IPS-11a (cell line): ENCODE results near the gene BCAS1.

ENCODE experiments used
- H3K4me3 ChIP-seq: one replicate; pipeline ENCODE4 v1.5.1; 2013; ENCODE audit warnings: low read depth, low read length, control low read depth

Gene BCAS1

GRCh38 chr20:53964501-53965253 is 105.7 kb downstream of the BCAS1 start:
- H3K4me3 ChIP-seq = no peak overlapping the region

GRCh38 chr20:53964067-53964466 is 106.3 kb downstream of the BCAS1 start:
- no peak overlapping the region for H3K4me3 ChIP-seq

- H3K4me3 ChIP-seq = no peak overlapping the region
Observed at GRCh38 chr20:53963635-53964034, 106.8 kb downstream of the BCAS1 start.

- H3K4me3 ChIP-seq = no peak overlapping the region
Observed at GRCh38 chr20:53962388-53962787, 108.0 kb downstream of the BCAS1 start.

GRCh38 chr20:53961527-53961926 is 108.9 kb downstream of the BCAS1 start:
- no peak overlapping the region for H3K4me3 ChIP-seq

- no peak overlapping the region for H3K4me3 ChIP-seq
Observed at GRCh38 chr20:53960579-53961272, 109.7 kb downstream of the BCAS1 start.

GRCh38 chr20:53959911-53960578 is 110.3 kb downstream of the BCAS1 start:
- no peak overlapping the region for H3K4me3 ChIP-seq

GRCh38 chr20:53958260-53958659 is 112.1 kb downstream of the BCAS1 start:
- no peak overlapping the region for H3K4me3 ChIP-seq

- no peak overlapping the region for H3K4me3 ChIP-seq
Observed at GRCh38 chr20:53957451-53958172, 112.8 kb downstream of the BCAS1 start.

- no peak overlapping the region for H3K4me3 ChIP-seq
Observed at GRCh38 chr20:53956013-53956715, 114.2 kb downstream of the BCAS1 start.

GRCh38 chr20:53954723-53955658 is 115.4 kb downstream of the BCAS1 start:
- no peak overlapping the region for H3K4me3 ChIP-seq

- H3K4me3 ChIP-seq = no peak overlapping the region
Observed at GRCh38 chr20:53952528-53953096, 117.8 kb downstream of the BCAS1 start.

- no peak overlapping the region for H3K4me3 ChIP-seq
Observed at GRCh38 chr20:53950578-53950977, 119.8 kb downstream of the BCAS1 start.

- H3K4me3 ChIP-seq = no peak overlapping the region
Observed at GRCh38 chr20:53950031-53950430, 120.4 kb downstream of the BCAS1 start.

- no peak overlapping the region for H3K4me3 ChIP-seq
Observed at GRCh38 chr20:53949319-53949839, 121.0 kb downstream of the BCAS1 start.

- no peak overlapping the region for H3K4me3 ChIP-seq
Observed at GRCh38 chr20:53948383-53949318, 121.7 kb downstream of the BCAS1 start.

- H3K4me3 ChIP-seq = no peak overlapping the region
Observed at GRCh38 chr20:53947501-53948195, 122.7 kb downstream of the BCAS1 start.
